GM18517 (cell line): ENCODE measurements around the gene RAET1L.
"Not testable (repeated sequence)": the region's sequence is repeated elsewhere in the genome, so short reads cannot be mapped to it uniquely, and the experiment has no call there.

Experiments used
- ATAC-seq: cut with Tn5 transposase; IDR thresholded peaks from one replicate; pipeline ENCODE4 v1.9.1; 2021; ENCODE audit warnings: mild to moderate bottlenecking, moderate library complexity; ENCODE audit not compliant: unreplicated experiment

The RAET1L gene

GRCh38 chr6:149995235-149995750 lies 30.0 kb downstream of the RAET1L start:
- no peak for ATAC-seq

GRCh38 chr6:149991838-149992237 lies 33.5 kb downstream of the RAET1L start:
- no peak for ATAC-seq

DNA sequence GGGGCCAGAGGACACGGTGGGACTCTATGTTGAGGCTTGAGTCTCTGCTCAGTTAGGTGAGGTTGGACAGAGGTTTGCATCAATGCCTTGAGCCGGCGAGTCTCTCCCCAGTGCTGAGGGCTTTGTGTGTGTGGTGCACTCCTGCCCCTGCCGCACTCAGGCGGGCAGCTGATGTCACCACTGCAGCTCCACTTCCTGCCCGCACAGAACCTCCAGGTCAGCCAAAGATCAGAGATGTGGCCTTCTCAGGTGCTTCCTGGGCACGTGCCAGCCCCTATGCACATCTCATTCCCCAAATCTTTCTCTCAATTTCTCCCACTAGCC lies 33.9 kb downstream of the RAET1L start:
- not testable (repeated sequence) for ATAC-seq

- no peak for ATAC-seq
Observed at GRCh38 chr6:149990661-149991471, 34.5 kb downstream of the RAET1L start.

DNA sequence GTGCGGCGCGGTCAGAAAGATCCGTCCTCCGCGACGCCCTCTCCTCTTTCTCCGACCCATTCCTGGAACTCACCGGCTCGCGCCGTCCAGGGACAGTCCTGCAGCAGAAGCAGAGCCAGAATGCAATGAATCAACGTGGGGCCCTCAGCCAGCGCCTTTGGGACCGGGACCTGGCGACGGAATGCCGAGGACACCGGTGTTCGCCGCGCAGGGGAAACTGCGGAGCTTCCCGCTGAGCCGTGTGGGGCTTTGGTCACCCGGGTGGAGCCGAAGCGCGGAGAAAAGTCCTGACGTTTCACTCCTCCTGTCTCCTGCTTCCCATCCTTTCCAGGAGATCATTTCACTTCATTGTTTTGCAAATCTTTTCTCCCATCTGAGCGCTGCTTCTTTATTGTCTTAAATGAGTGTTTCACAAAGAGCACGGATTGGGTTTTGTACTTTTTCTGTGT lies 35.1 kb downstream of the RAET1L start:
- ATAC-seq = no peak

DNA sequence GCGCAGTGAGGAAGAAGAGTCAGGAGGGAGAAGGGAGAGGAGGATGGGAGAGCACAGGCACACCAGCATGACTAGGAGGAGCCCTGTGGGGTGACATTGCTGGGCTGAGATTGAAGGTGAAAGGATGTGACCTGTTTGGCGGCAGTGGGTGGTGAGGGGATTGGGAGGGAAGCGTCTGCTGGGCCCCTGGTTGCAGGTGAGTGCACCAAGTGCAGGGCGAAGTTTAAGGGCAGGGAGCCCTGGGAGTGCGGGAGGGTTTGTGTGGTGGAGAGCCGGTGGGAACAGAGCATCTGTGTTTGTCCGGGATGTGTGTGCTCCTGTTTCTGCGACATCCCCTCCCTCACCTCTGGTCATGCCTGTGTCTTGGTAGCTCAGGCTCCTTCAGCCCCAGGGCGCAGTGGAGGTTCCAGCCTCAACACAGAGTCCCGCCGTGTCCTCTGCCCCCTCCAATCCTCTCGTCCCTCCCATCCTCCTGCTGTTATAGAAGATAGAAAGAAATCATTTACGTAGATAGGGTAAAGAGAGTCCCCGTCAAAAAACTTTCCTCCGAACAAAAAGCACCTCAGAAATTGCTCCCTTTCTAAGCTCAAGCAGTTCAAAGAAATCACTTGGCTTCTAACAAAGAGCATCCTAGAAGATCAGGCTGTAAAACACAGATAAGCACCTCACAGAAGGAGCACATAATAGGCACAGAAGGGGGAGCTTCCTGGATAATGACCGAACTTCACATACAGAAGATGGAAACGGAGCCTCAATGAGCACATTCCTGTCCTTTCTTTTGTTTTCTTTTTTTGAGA lies 36.6 kb downstream of the RAET1L start:
- ATAC-seq = no peak

DNA sequence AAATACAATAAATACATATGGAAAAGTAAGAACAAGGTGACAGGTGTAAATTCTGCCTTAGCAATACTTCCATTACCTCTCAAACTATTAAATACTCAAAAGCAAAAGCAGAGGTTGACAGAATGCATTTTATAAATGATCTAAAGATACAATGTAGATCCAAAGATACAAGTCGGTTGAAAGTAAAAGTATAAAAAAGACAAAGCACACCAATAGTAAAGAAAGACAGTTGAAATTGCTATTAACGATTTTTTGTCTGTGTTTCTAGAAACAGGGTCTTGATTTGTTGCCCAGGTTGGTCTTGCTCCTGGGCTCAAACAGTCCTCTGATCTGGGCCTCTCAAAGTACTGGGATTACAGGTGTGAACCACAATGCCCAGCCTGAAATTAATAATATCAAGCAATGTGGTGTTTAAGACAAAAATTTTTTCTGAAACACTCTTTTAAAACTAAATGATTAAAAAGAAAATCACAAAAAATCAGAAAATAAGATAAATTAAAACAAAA lies 37.7 kb downstream of the RAET1L start:
- ATAC-seq = no peak

DNA sequence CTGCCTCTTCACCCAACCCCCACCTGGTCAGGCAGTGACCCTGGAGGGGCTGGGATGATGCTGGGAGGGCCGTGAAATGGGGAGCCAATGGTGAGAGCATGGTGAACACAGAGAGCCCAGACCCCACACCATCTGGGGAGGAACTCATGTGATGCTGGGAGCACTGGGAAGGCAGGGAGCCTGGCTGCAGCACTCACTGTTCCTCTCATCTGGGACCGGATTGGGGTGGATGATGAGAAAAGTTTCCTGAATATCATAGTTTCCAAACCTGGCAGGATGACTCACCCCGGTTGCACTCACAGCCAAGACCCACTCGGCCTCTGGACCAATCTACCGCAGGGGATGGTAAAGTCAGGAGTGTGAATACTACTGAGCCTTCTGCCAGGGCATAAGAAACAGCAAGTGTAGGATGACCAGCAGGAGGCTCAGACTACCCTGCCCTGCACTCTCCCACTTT lies 39.8 kb downstream of the RAET1L start:
- no peak for ATAC-seq

DNA sequence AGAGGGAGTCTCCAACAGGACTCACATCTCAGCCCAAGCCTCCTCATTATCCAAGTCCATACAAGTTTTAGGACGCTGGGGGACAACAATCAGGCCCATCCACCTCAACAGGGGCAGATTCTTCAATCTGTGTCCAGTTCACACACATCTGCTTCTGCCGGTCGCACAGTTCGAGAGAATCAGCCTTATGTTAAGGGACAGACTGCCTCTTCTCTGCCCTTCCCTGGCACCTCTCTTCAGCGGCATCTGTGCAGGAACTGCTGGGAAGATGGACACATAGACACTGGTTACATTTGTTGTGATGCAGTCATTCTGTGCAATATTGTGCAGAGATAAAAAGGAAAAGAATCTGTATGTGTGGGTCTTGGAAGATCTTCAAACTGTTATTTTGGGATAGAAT lies 40.6 kb downstream of the RAET1L start:
- ATAC-seq = no peak

GRCh38 chr6:149983145-149983544 lies 42.2 kb downstream of the RAET1L start:
- ATAC-seq = no peak

DNA sequence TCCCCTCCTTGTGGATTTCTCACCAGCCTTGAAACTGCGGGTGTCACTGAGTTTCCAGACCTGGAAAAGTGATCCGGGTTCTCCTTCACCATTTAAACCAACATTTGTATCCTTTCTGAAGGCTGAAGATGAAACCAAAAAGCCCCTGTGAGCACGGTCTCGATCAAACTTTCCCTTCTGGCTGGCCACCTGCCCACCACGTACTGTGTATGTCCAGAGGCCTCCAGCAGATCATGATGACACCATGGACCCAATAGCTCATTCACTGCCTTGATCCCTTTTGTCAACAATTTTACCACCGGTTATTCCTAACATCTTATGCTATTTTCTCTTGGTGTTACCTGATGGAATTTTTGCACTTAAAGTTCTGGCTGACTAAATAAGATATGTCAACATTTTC lies 46.0 kb downstream of the RAET1L start:
- no peak for ATAC-seq

DNA sequence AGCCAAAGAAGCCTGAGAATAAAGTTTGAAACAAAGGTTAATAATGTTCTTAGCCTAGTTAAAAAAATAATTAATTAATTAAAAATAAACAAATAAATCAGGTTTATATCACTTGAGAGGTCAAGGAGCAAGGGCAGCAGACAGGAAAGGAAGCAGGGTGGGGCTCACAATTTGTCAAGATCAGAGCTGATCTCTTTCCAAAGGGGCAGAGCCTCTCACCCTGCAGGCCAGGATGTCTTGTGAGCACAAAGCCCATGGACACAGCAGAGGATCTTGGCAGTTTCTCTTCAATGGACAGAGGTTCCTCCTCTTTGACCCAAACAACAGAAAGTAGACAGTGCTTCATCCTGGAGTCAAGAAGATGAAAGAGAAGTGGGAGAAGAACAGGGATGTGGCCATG lies 46.7 kb downstream of the RAET1L start:
- ATAC-seq = no peak

GRCh38 chr6:149977221-149977620 lies 48.1 kb downstream of the RAET1L start:
- ATAC-seq = no peak

GRCh38 chr6:149975400-149975799 lies 49.9 kb downstream of the RAET1L start:
- ATAC-seq = no peak

GRCh38 chr6:149974825-149975224 lies 50.5 kb downstream of the RAET1L start:
- ATAC-seq = no peak

DNA sequence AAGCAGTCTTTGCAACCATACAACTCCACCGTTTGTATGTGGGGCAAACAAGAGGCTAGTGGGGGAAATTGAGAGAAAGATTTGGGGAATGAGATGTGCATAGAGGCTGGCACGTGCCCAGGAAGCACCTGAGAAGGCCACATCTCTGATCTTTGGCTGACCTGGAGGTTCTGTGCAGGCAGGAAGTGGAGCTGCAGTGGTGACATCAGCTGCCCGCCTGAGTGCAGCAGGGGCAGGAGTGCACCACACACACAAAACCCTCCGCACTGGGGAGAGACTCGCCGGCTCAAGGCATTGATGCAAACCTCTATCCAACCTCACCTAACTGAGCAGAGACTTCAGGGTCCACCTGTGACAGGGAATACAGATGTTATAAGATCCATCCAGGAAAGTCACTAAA lies 50.9 kb downstream of the RAET1L start:
- not testable (repeated sequence) for ATAC-seq

- no peak for ATAC-seq
Observed at GRCh38 chr6:149969635-149970034, 55.7 kb downstream of the RAET1L start.

GRCh38 chr6:149968909-149969308 lies 56.4 kb downstream of the RAET1L start:
- not testable (repeated sequence) for ATAC-seq
